HG03135 (cell line): ENCODE data around the gene RNF186.
"Not testable (repeated sequence)": the region's sequence is repeated elsewhere in the genome, so short reads cannot be mapped to it uniquely, and the experiment has no call there.

Source experiments
- ATAC-seq: cut with Tn5 transposase; IDR thresholded peaks from one replicate; pipeline ENCODE4 v1.9.1; 2021; ENCODE audit warnings: mild to moderate bottlenecking, moderate library complexity; ENCODE audit not compliant: unreplicated experiment

RNF186 gene

GRCh38 chr1:19825298-19825697, 10.2 kb upstream of the RNF186 start:
- no peak for ATAC-seq

- ATAC-seq, result no peak
These were observed 9.5 kb upstream of the RNF186 start for GRCh38 chr1:19824541-19824940.

DNA sequence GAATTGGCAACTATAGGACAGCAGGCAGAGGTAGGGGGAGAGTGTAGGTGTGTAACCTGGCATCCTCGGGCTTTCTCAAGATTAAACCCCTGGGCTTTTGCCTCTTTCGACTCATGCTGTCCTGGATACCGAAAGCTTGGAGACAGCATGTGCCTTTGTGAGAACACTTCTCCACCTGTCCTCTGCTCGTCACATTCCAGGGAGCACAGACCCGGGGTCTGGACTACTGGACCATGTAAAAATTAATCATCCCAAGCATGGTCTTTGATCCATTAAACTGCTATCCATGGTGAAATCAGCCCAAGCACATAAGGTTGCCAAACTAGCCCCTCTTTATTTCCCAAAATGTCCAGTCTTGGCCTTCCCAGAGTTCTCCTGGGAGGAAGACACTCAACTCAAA, 9.0 kb upstream of the RNF186 start:
- no peak for ATAC-seq

DNA sequence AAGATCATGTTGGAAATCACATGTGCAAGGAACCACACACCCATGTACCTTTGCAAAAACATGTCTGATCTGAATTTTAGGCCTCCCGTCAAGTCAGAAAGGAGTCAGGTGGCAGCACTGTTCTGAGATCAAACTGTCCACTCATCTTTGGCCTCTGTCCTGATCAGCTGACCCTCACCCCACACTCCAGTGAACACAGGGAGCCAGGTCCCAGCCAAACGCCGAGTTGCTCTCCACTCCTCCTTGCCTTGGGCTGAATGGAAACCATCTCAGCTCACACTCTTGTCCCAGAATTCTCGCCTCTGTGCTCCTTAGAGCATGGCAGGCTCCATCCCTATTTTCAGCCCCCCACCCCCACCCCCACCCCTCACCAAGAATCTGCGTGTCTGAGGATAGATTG, 4.6 kb upstream of the RNF186 start:
- no peak for ATAC-seq

DNA sequence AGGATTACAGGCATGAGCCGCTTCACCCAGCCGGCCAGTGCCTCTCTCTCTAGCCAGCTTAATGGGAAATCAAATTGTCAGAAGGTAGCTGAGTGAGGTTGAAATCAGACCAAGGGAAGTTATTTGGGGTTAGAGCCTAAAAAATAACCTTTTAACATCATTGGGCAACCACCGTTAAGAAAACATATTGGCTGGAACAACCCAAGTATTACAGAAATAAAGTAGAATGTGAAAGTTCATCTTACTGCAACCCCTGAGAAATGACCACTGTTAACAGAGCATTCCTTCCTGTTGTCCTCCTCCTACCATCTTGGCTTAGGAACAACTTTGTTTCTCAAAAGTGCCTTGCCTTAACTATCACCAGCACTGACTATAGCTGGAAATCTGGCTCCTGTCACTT, 3.2 kb upstream of the RNF186 start:
- no peak for ATAC-seq

- no peak for ATAC-seq
These were observed 2.1 kb upstream of the RNF186 start for GRCh38 chr1:19817160-19817559.

GRCh38 chr1:19816737-19817086, 1.6 kb upstream of the RNF186 start:
- ATAC-seq, result not testable (repeated sequence)

- no peak for ATAC-seq
These were observed 986 bp upstream of the RNF186 start for GRCh38 chr1:19815801-19816736.

DNA sequence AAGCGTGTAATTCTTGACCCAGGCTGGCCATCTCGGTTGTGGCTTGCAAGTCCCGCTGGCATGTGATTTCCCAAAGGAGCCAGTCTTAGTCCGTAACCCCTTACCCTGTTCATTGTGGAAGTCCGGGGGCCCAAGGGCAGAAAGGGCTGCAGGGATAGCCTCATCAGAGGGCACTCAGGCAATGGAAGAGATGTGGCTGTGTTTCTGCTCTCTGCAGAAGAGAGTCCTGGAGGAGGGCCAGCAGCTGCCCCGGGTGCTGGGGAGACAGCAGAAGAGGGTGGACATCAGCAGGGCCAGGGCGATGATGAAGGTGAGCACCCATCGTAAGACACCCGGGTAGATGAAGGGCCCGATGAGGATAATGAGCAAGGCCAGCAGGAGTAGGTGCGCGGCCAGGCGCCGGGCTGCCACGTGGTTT, 830 bp downstream of the RNF186 start:
- no peak for ATAC-seq

- no peak for ATAC-seq
These were observed 1.5 kb downstream of the RNF186 start for GRCh38 chr1:19813643-19813960.

DNA sequence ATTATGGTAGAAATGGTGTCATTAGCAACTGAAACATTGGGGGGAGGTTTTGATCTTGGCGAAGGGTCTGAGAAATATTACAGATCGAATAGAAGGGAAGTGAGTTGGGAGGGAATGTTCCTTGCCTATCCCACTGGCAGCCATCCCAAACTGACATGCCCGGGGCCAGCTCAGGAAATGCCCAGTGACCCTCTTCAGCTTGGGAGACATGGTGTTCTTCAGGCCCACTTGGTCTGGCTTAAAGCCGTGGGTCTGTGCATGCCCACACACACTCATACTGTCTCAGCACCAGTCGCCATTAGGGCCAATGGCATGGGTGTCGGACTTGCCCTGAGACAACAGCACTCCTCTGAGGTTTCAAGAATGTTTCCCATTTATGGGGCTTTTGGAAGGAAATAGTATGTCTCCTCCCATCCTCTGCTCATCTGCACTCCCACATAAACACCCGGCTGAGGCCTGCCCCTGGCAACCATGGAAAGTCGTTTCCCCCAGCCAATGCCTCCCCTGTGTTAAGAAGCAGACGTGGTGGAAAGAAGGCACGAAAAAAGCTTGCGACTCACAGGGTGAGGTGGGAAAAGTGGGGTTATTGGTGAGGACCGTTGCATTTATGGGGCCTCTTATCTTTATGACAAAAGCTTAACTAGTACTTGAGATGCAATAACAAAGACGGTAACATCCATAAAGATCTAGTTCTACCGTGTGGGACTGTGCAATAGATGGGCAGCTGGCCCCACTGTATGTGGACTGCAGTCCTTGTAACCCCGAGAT, 2.0 kb downstream of the RNF186 start:
- no peak for ATAC-seq

GRCh38 chr1:19811206-19811851, 3.8 kb downstream of the RNF186 start:
- no peak for ATAC-seq

DNA sequence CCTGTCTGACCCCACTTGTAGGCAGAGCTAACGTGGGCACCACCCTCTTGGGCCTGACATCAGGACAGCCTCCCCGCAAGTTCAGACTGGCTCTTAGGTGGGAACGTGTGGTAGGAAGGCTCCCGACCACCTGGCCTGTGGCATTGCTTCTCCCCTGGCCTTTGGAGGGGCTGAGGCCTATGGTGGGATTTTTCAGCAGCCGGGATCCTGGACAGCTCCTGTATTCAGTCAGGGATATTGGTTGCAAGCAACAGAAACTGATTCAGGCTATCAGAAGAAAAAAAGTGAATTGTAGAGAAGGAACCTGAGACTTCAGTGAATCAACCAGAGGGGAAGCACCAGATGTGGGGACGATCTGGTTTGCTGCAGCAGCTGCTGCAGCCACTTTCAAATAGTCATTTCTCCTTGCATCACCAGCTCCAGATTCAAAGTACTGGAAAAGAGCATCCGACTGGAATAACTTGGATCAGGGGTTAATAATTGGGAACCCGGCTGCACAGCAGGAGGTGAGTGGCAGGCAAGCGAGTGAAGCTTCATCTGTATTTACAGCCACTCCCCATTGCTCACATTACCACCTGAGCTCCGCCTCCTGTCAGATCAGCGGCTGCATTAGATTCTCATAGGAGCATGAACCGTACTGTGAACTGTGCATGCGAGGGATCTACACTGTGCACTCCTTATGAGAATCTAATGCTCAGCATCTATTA, 5.9 kb downstream of the RNF186 start:
- ATAC-seq, result no peak

GRCh38 chr1:19808351-19808750, 6.7 kb downstream of the RNF186 start:
- no peak for ATAC-seq

- ATAC-seq, result no peak
These were observed 10.2 kb downstream of the RNF186 start for GRCh38 chr1:19804831-19805251.

DNA sequence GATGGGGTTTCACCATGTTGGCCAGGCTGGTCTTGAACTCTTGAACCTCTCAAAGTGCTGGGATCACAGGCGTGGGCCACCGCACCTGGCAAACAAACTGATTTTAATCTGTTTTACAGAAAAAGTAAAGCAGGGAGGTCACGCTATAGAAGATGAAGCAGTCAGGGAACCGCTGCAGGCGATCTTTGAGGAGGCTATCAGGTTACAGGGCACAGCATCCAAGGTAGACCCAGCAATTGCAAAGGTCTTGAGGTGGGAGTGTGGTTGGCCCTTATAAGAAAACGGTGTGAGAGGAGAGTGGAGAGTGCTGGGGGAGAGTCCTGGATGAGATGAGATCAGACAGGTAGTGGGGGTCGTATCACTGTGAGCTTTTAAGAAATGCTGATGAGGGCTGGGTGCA, 12.8 kb downstream of the RNF186 start:
- no peak for ATAC-seq

DNA sequence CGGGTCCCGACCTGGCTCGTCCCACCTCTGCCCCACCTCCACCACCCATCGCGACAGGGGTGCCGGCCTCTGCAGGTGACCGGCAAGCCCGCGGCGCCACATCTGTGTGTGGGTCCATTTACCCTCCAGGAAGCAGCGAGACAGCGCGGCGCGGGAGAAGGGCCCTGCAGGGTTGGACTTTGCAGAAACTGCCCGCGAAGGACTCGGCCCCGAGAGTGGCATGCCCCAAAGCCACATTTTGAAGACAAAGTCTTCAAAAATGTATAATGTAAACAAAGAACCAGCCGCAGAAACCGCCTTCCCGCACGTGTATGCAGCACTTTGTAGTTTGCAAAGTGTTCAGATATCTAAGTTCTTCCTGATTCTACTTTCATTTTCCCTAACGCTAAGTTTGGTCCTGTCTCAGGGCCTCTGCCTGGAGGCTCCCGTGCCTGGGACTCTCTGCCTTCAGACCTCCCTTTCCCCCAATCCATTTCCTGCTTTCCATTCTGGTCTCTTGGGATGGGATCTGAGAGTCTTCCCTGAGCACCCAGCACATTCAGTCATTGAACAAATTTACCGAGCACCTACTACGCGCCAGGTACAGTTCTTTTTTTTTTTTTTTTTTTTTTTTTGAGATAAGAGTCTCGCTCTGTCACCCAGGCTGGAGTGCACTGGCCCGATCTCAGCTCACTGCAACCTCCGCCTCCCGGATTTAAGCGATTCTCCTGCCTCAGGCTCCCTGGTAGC, 14.8 kb downstream of the RNF186 start:
- ATAC-seq, result peak; percentile 50

- ATAC-seq, result peak; percentile 50
These were observed 15.6 kb downstream of the RNF186 start, which contains the start of gene TMCO4 for GRCh38 chr1:19799230-19800075. TMCO4 (minus strand) TSS chr1:19799916; CDS start chr1:19780758, 19,158 bp downstream.

DNA sequence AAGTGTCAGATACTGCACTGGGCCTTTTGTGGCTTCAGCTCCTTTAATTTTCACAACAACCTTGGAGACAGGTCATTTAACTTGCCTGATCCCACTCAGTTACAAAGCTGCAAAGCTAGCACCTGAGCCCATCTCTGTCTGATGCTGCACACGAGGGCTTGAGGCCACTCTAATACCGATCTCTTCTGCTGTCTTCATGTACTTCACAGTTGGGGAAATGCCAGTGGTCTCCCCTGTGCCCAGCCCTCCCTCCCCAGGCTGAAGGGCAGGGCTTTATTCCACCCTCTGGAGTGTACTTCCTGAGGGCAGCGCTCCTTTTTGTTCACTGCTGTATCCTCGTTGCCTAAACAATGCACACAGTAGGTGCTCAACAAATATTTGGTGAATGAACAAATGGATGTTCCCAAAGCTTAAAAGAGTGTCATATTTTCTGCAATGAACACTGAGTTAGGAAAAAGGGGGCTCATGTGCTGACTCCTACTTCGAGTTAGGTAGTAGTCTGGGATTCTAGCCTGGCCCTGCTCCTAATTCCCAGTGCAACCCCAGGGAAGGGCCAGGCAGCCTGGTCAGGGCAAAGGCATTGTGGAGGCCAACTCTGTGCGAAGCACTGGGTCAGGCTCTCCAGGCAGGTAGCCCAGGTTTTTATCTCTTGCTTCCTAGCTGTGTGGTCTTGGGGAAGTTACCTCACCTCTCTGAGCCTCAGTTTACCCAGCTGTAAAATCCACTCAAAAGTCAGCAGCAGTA, 16.4 kb downstream of the RNF186 start:
- ATAC-seq, result no peak
